Measurements from ENCODE around the gene EDNRA. TPM values are rescaled to one million over a fixed set of nuclear protein-coding genes. Genes with fewer than 3 reads are reported as not detected.

EDNRA gene
- polyA plus RNA-seq, 4 donors: 0.27 to 5.2 (median 3.3) TPM; not detected in 1

GRCh38 chr4:147538711-147539110, 57.8 kb downstream of the EDNRA start:
- no peak for DNase-seq
- H3K36me3 ChIP-seq (ENCODE audit: control insufficient read depth in 3 of 3, insufficient read depth in 2 of 3, low read depth in 1 of 3, low read length in 3 of 3): no peaks in the 10 kb centered on the region
- H3K4me1 ChIP-seq (ENCODE audit: control insufficient read depth in 3 of 3, insufficient read depth in 2 of 3, low read depth in 1 of 3, low read length in 2 of 3): no peaks in the 10 kb centered on the region
- H3K4me3 ChIP-seq (ENCODE audit: low read depth in 1 of 3, low read length in 3 of 3): no peak overlapping the region
- H3K27me3 ChIP-seq (ENCODE audit: control insufficient read depth in 3 of 3, insufficient read depth in 3 of 3, low read length in 3 of 3): no peaks in the 10 kb centered on the region
- H3K9me3 ChIP-seq (ENCODE audit: control insufficient read depth in 2 of 2, insufficient read depth in 1 of 2, low read depth in 1 of 2, low read length in 1 of 2): no peaks in the 10 kb centered on the region
- no peak for FAIRE-seq
- 76 to 81% (median 76%) methylated on average over 3 of the region's 3 CpGs for WGBS, 3 donors
- H3K27ac ChIP-seq (ENCODE audit: low read depth in 1 of 3, low read length in 2 of 3): no peak overlapping the region

DNA sequence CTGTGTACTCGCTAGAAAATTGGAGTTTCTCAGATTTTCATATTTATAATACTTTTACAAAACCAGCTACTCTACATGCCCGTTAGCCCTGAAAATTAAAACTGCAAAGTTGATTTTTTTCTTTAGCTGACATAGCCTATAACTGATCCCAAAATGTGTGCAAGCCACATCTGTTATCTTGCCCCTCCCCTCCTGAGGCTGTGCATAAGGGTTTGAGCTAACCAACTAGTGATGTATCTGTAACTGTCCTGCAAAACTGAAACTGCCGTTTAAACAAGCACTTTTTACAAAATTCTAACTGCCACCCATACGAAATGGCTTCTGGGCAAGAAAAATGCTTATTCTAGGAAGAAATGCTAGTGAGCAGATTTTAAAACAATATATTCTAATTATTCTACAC, 59.1 kb downstream of the EDNRA start:
- WGBS, 3 donors: 76 to 81% (median 78%) methylated on average over 4 of the region's 4 CpGs
- H3K36me3 ChIP-seq (ENCODE audit: control insufficient read depth in 3 of 3, insufficient read depth in 2 of 3, low read depth in 1 of 3, low read length in 3 of 3): no peaks in the 10 kb centered on the region
- no peak overlapping the region for H3K4me3 ChIP-seq (ENCODE audit: low read depth in 1 of 3, low read length in 3 of 3)
- no peaks in the 10 kb centered on the region for H3K9me3 ChIP-seq (ENCODE audit: control insufficient read depth in 2 of 2, insufficient read depth in 1 of 2, low read depth in 1 of 2, low read length in 1 of 2)
- H3K27ac ChIP-seq (ENCODE audit: low read depth in 1 of 3, low read length in 2 of 3): no peak overlapping the region
- no peaks in the 10 kb centered on the region for H3K4me1 ChIP-seq (ENCODE audit: control insufficient read depth in 3 of 3, insufficient read depth in 2 of 3, low read depth in 1 of 3, low read length in 2 of 3)
- DNase-seq (no peak), FAIRE-seq (no peak)
- H3K27me3 ChIP-seq (ENCODE audit: control insufficient read depth in 3 of 3, insufficient read depth in 3 of 3, low read length in 3 of 3): no peaks in the 10 kb centered on the region

GRCh38 chr4:147542229-147542990, 61.5 kb downstream of the EDNRA start:
- Histone ChIP-seq H3K9me3 (ENCODE audit: control insufficient read depth in 2 of 2, insufficient read depth in 1 of 2, low read depth in 1 of 2, low read length in 1 of 2) (no peaks in the 10 kb centered on the region), H3K27ac (ENCODE audit: low read depth in 1 of 3, low read length in 2 of 3) (no peak overlapping the region), H3K4me3 (ENCODE audit: low read depth in 1 of 3, low read length in 3 of 3) (no peak overlapping the region), H3K4me1 (ENCODE audit: control insufficient read depth in 3 of 3, insufficient read depth in 2 of 3, low read depth in 1 of 3, low read length in 2 of 3) (no peaks in the 10 kb centered on the region), H3K27me3 (ENCODE audit: control insufficient read depth in 3 of 3, insufficient read depth in 3 of 3, low read length in 3 of 3) (no peaks in the 10 kb centered on the region), H3K36me3 (ENCODE audit: control insufficient read depth in 3 of 3, insufficient read depth in 2 of 3, low read depth in 1 of 3, low read length in 3 of 3) (no peaks in the 10 kb centered on the region)
- no peak for FAIRE-seq
- no peak for DNase-seq
- 86 to 89% (median 86%) methylated on average over 17 of the region's 17 CpGs for WGBS, 3 donors

GRCh38 chr4:147543034-147543433, 62.1 kb downstream of the EDNRA start:
- Histone ChIP-seq H3K27ac (ENCODE audit: low read depth in 1 of 3, low read length in 2 of 3) (no peak overlapping the region), H3K27me3 (ENCODE audit: control insufficient read depth in 3 of 3, insufficient read depth in 3 of 3, low read length in 3 of 3) (no peaks in the 10 kb centered on the region), H3K4me1 (ENCODE audit: control insufficient read depth in 3 of 3, insufficient read depth in 2 of 3, low read depth in 1 of 3, low read length in 2 of 3) (no peaks in the 10 kb centered on the region), H3K4me3 (ENCODE audit: low read depth in 1 of 3, low read length in 3 of 3) (no peak overlapping the region), H3K9me3 (ENCODE audit: control insufficient read depth in 2 of 2, insufficient read depth in 1 of 2, low read depth in 1 of 2, low read length in 1 of 2) (no peaks in the 10 kb centered on the region), H3K36me3 (ENCODE audit: control insufficient read depth in 3 of 3, insufficient read depth in 2 of 3, low read depth in 1 of 3, low read length in 3 of 3) (no peaks in the 10 kb centered on the region)
- no peak for DNase-seq
- FAIRE-seq: no peak
- 52 to 66% (median 65%) methylated on average over 1 of the region's 1 CpG for WGBS, 3 donors

- H3K36me3 ChIP-seq (ENCODE audit: control insufficient read depth in 3 of 3, insufficient read depth in 2 of 3, low read depth in 1 of 3, low read length in 3 of 3): no peaks in the 10 kb centered on the region
- FAIRE-seq (no peak), DNase-seq (no peak)
- no peaks in the 10 kb centered on the region for H3K4me1 ChIP-seq (ENCODE audit: control insufficient read depth in 3 of 3, insufficient read depth in 2 of 3, low read depth in 1 of 3, low read length in 2 of 3)
- no peak overlapping the region for H3K27ac ChIP-seq (ENCODE audit: low read depth in 1 of 3, low read length in 2 of 3)
- H3K4me3 ChIP-seq (ENCODE audit: low read depth in 1 of 3, low read length in 3 of 3): no peak overlapping the region
- H3K9me3 ChIP-seq (ENCODE audit: control insufficient read depth in 2 of 2, insufficient read depth in 1 of 2, low read depth in 1 of 2, low read length in 1 of 2): no peaks in the 10 kb centered on the region
- 41 to 53% (median 49%) methylated on average over 2 of the region's 2 CpGs for WGBS, 3 donors
- no peaks in the 10 kb centered on the region for H3K27me3 ChIP-seq (ENCODE audit: control insufficient read depth in 3 of 3, insufficient read depth in 3 of 3, low read length in 3 of 3)
Measured at GRCh38 chr4:147546349-147546748, 65.5 kb downstream of the EDNRA start.

DNA sequence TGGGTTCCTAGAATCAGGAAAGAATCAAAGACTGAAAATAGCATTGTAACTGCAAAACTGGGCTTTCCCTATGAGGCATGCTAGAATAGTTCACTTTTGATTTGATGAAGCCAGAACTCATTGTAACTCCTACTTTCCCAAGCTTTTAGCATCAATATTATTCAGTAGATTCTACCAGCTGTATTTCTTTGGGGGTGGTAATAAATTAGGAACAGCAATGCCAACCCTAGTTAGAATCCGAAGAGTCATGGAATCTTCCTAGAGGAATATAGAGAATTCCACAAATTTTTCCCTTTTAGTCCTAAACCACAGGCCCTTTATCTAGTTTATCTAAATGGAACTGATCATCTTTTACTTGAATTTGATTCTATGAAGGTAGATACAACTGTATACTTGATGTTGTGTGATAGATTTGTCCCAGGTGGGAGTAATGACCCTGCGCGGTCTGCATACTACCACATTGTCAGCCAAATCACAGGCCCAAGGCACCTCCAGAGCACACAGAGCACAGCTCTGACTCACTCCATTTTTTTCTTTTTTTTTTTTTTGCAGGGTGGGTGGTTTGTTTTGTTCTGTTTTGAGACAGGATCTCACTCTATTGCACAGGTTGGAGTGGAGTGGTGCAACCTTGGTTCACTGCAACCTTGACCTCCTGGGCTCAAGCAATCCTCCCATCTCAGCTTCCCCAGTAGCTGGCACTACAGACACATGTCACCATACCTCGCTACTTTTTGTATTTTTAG, 66.6 kb downstream of the EDNRA start:
- Histone ChIP-seq H3K9me3 (ENCODE audit: control insufficient read depth in 2 of 2, insufficient read depth in 1 of 2, low read depth in 1 of 2, low read length in 1 of 2) (no peaks in the 10 kb centered on the region), H3K27me3 (ENCODE audit: control insufficient read depth in 3 of 3, insufficient read depth in 3 of 3, low read length in 3 of 3) (no peaks in the 10 kb centered on the region), H3K4me1 (ENCODE audit: control insufficient read depth in 3 of 3, insufficient read depth in 2 of 3, low read depth in 1 of 3, low read length in 2 of 3) (no peaks in the 10 kb centered on the region), H3K4me3 (ENCODE audit: low read depth in 1 of 3, low read length in 3 of 3) (no peak overlapping the region), H3K36me3 (ENCODE audit: control insufficient read depth in 3 of 3, insufficient read depth in 2 of 3, low read depth in 1 of 3, low read length in 3 of 3) (no peaks in the 10 kb centered on the region), H3K27ac (ENCODE audit: low read depth in 1 of 3, low read length in 2 of 3) (no peak overlapping the region)
- WGBS, 3 donors: 80 to 91% (median 88%) methylated on average over 4 of the region's 4 CpGs
- DNase-seq (no peak), FAIRE-seq (no peak)

DNA sequence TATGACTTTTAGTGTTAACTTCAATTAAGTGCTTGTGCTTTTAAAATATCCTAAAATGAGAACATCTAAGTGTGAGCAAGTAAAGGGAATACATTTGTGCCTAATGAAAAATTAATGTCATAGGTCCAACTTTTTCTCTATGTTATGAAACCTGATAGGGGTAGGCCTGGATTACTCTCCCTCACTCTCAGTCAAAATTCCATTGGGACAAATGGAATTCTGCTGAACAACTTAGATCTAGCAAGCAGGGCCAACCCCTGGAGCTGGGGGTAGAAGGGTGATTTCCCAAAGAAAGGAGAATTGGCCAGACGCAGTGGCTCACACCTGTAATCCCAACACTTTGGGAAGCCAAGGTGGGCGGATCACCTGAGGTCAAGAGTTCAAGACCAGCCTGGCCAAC, 67.4 kb downstream of the EDNRA start:
- no peak overlapping the region for H3K27ac ChIP-seq (ENCODE audit: low read depth in 1 of 3, low read length in 2 of 3)
- no peaks in the 10 kb centered on the region for H3K36me3 ChIP-seq (ENCODE audit: control insufficient read depth in 3 of 3, insufficient read depth in 2 of 3, low read depth in 1 of 3, low read length in 3 of 3)
- FAIRE-seq (no peak), DNase-seq (no peak)
- H3K9me3 ChIP-seq (ENCODE audit: control insufficient read depth in 2 of 2, insufficient read depth in 1 of 2, low read depth in 1 of 2, low read length in 1 of 2): peaks cover 0 to 3% of the 10 kb centered on the region in 2 donors
- H3K4me3 ChIP-seq (ENCODE audit: low read depth in 1 of 3, low read length in 3 of 3): no peak overlapping the region
- 85 to 100% (median 92%) methylated on average over 2 of the region's 2 CpGs for WGBS, 3 donors
- H3K4me1 ChIP-seq (ENCODE audit: control insufficient read depth in 3 of 3, insufficient read depth in 2 of 3, low read depth in 1 of 3, low read length in 2 of 3): no peaks in the 10 kb centered on the region
- H3K27me3 ChIP-seq (ENCODE audit: control insufficient read depth in 3 of 3, insufficient read depth in 3 of 3, low read length in 3 of 3): no peaks in the 10 kb centered on the region

DNA sequence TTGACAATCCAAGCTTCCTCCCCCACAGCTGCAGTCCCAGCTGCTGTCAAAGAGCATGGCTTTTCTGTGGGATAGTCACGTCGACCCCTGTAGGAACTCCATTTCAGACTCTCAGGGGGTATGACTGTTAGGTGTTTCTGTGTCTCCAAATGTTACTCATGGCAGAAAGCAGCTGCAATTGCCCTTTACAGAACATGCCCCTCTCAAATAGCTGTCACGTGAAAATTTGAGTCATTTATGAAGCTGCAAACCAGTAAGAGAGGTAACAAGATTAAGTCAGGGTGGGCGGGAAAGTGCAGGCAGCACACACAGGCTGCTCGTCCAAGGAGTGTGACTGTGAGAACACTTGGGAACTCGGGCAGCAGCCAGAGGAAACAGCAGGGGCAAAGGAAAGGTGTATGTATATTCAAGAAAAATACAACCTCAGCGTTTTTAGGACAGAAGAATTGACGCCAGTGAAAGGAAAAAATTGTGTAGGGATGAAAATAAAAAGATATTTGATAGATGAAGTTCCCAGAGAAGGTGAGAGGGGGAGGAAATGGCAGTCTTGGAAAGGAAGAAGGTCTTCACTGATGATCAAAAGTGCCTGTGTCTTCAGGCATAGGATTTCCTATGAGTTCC, 69.8 kb downstream of the EDNRA start:
- 39 to 47% (median 42%) methylated on average over 8 of the region's 8 CpGs for WGBS, 3 donors
- no peaks in the 10 kb centered on the region for H3K4me1 ChIP-seq (ENCODE audit: control insufficient read depth in 3 of 3, insufficient read depth in 2 of 3, low read depth in 1 of 3, low read length in 2 of 3)
- H3K9me3 ChIP-seq (ENCODE audit: control insufficient read depth in 2 of 2, insufficient read depth in 1 of 2, low read depth in 1 of 2, low read length in 1 of 2): peaks cover 0 to 3% of the 10 kb centered on the region in 2 donors
- peak overlapping the region in 1 of 3 donors; percentile 34 for H3K27ac ChIP-seq (ENCODE audit: low read depth in 1 of 3, low read length in 2 of 3)
- DNase-seq (no peak), FAIRE-seq (no peak)
- no peaks in the 10 kb centered on the region for H3K36me3 ChIP-seq (ENCODE audit: control insufficient read depth in 3 of 3, insufficient read depth in 2 of 3, low read depth in 1 of 3, low read length in 3 of 3)
- no peaks in the 10 kb centered on the region for H3K27me3 ChIP-seq (ENCODE audit: control insufficient read depth in 3 of 3, insufficient read depth in 3 of 3, low read length in 3 of 3)
- H3K4me3 ChIP-seq (ENCODE audit: low read depth in 1 of 3, low read length in 3 of 3): no peak overlapping the region

Measured in small intestine (tissue), 7 donors.